Ovary (tissue), 3 donors: Measurements from ENCODE around the gene SREBF1.

Experiments used
- CTCF ChIP-seq, 3 donors: fragments of 450-650 bp in 2 of 3; fragments of 200-600 bp in 1 of 3; IDR thresholded peaks; one replicate each; pipeline versions ENCODE4 v1.5.1 to v1.8.0; 2016 to 2022; ENCODE audit warnings: antibody characterized with exemption in 3 of 3, mild to moderate bottlenecking in 1 of 3
- EP300 ChIP-seq: sonication (generic); formaldehyde crosslinking; IDR thresholded peaks from one replicate; pipeline ENCODE4 v1.6.1; 2017; ENCODE audit warnings: antibody characterized with exemption
- POLR2A ChIP-seq: fragments of 450-650 bp; IDR thresholded peaks from one replicate; pipeline ENCODE4 v1.6.1; 2017; ENCODE audit warnings: antibody characterized with exemption, mild to moderate bottlenecking, moderate library complexity
- donor health status: DM: no; HTN: no; CAD: no.

- TF ChIP-seq CTCF (IDR thresholded peaks at IDR 0.05) (peak in 1 of 3 donors; percentile 13), POLR2A (peak; percentile 96), EP300 (no peak)
Observed at GRCh38 chr17:17839791-17840707, 3.3 kb upstream of the SREBF1 start.
